Testis (tissue), 3 donors: ENCODE results near the gene MFSD6. TPM values are rescaled to one million over a fixed set of nuclear protein-coding genes. Genes with fewer than 3 reads are reported as not detected.

Experiments
- DNase-seq: peaks from one replicate; pipeline ENCODE4 v3.0.0-alpha.2; 2019
- H3K27ac ChIP-seq, 2 donors: fragments of 200-600 bp; sonication (generic); one replicate each; pipeline ENCODE4 v1.5.1; 2019
- H3K27me3 ChIP-seq: fragments of 200-600 bp; sonication (generic); one replicate; pipeline ENCODE4 v1.5.1; 2019
- H3K36me3 ChIP-seq: fragments of 200-600 bp; sonication (generic); one replicate; pipeline ENCODE4 v1.5.1; 2017; ENCODE audit warnings: low read depth; ENCODE audit errors: missing control alignments
- H3K4me1 ChIP-seq: fragments of 200-600 bp; sonication (generic); one replicate; pipeline ENCODE4 v1.5.1; 2019
- H3K4me3 ChIP-seq, 2 donors: fragments of 200-600 bp; sonication (generic); one replicate each; pipeline ENCODE4 v1.5.1; 2017 to 2019
- H3K9me3 ChIP-seq: fragments of 200-600 bp; sonication (generic); one replicate; pipeline ENCODE4 v1.5.1; 2017
- CTCF ChIP-seq, 3 experiments: fragments of 450-650 bp in 2 of 3; fragments of 200-600 bp in 1 of 3; sonication (generic) in 1 of 3; IDR thresholded peaks; one replicate each; pipeline ENCODE4 v1.5.1; 2016 to 2019; ENCODE audit warnings: antibody characterized with exemption in 3 of 3, mild to moderate bottlenecking in 2 of 3, moderate library complexity in 1 of 3
- POLR2A ChIP-seq: fragments of 450-650 bp; IDR thresholded peaks from one replicate; pipeline ENCODE4 v1.6.1; 2017; ENCODE audit warnings: antibody characterized with exemption, mild to moderate bottlenecking, moderate library complexity
- WGBS, 2 donors: methylation state at CpG; one replicate each; pipeline ENCODE4 v1.1.5; 2018; 5-methylcytosine and 5-hydroxymethylcytosine counted together
- intact Hi-C: fragments of 100-400 bp; cut with DNase I; formaldehyde crosslinking; loops from one replicate; pipeline ENCODE4 v1.15.1; 2023; ENCODE audit warnings: low total_unique reads
- polyA plus RNA-seq: library from polyadenylated mRNA; stranded (reverse); fragments of 350-450 nt; fragmentation: Illumina TruSeq; extraction: RNeasy Lipid Tissue Mini Kit (QIAGEN cat#74804); gene quantifications from one replicate; pipeline ENCODE4 v1.2.3, GENCODE V29; 2014; ENCODE audit warnings: low read depth, low replicate concordance; ENCODE audit not compliant: insufficient read depth
- total RNA-seq, 2 donors: library from RNA; depleted of rRNA; stranded (reverse); fragments of >200 nt; gene quantifications; one replicate each; pipeline ENCODE4 v1.2.3, GENCODE V29; 2016

The MFSD6 gene
- total and polyA plus RNA-seq, 3 donors from 2014 or later, result 15.0 to 47.3 (median 29.9) TPM

- H3K9me3 ChIP-seq, result no peaks in the 10 kb centered on the region
- intact Hi-C loops, result no loop called here
- H3K4me3 ChIP-seq, result no peak overlapping the region
- H3K27me3 ChIP-seq, result no peaks in the 10 kb centered on the region
- no peak overlapping the region for H3K27ac ChIP-seq
- no peak for DNase-seq
- peaks cover 4% of the 10 kb centered on the region for H3K4me1 ChIP-seq
- TF ChIP-seq CTCF (IDR thresholded peaks at IDR 0.05) (no peak), POLR2A (no peak)
- H3K36me3 ChIP-seq, result no peaks in the 10 kb centered on the region
Observed at GRCh38 chr2:190376083-190376482, 32.1 kb upstream of the MFSD6 start.

GRCh38 chr2:190376591-190377245 lies 31.4 kb upstream of the MFSD6 start:
- H3K4me1 ChIP-seq, result peaks cover 4% of the 10 kb centered on the region
- H3K36me3 ChIP-seq, result no peaks in the 10 kb centered on the region
- WGBS, 2 donors, result 84 to 86% methylated on average over 3 of the region's 3 CpGs
- intact Hi-C loops, result no loop called here
- TF ChIP-seq POLR2A (no peak), CTCF (IDR thresholded peaks at IDR 0.05) (no peak)
- H3K9me3 ChIP-seq, result no peaks in the 10 kb centered on the region
- no peak overlapping the region for H3K27ac ChIP-seq
- H3K27me3 ChIP-seq, result no peaks in the 10 kb centered on the region
- no peak overlapping the region for H3K4me3 ChIP-seq
- no peak for DNase-seq

GRCh38 chr2:190378880-190379237 lies 29.3 kb upstream of the MFSD6 start:
- intact Hi-C loops, result no loop called here
- H3K27me3 ChIP-seq, result no peaks in the 10 kb centered on the region
- no peak for TF ChIP-seq CTCF (IDR thresholded peaks at IDR 0.05)
- no peak for TF ChIP-seq POLR2A
- whole genome bisulfite sequencing, 2 donors, result 80 to 84% methylated on average over 6 of the region's 6 CpGs
- H3K27ac ChIP-seq, result no peak overlapping the region
- no peaks in the 10 kb centered on the region for H3K9me3 ChIP-seq
- no peaks in the 10 kb centered on the region for H3K36me3 ChIP-seq
- no peak overlapping the region for H3K4me3 ChIP-seq
- no peaks in the 10 kb centered on the region for H3K4me1 ChIP-seq
- no peak for DNase-seq

GRCh38 chr2:190379249-190379964 lies 28.7 kb upstream of the MFSD6 start:
- no peak for DNase-seq
- no peaks in the 10 kb centered on the region for H3K4me1 ChIP-seq
- no peaks in the 10 kb centered on the region for H3K36me3 ChIP-seq
- H3K9me3 ChIP-seq, result no peaks in the 10 kb centered on the region
- H3K27me3 ChIP-seq, result no peaks in the 10 kb centered on the region
- intact Hi-C loops, result no loop called here
- H3K4me3 ChIP-seq, result no peak overlapping the region
- H3K27ac ChIP-seq, result no peak overlapping the region
- TF ChIP-seq POLR2A, result no peak
- TF ChIP-seq CTCF (IDR thresholded peaks at IDR 0.05), result no peak
- WGBS, 2 donors, result 76 to 89% methylated on average over 10 of the region's 10 CpGs

GRCh38 chr2:190380962-190381412 lies 27.2 kb upstream of the MFSD6 start:
- no peaks in the 10 kb centered on the region for H3K27me3 ChIP-seq
- no peaks in the 10 kb centered on the region for H3K4me1 ChIP-seq
- H3K27ac ChIP-seq, result no peak overlapping the region
- no peak for DNase-seq
- WGBS, 2 donors, result 83% methylated on average over 5 of the region's 5 CpGs
- H3K4me3 ChIP-seq, result no peak overlapping the region
- no peaks in the 10 kb centered on the region for H3K9me3 ChIP-seq
- H3K36me3 ChIP-seq, result no peaks in the 10 kb centered on the region
- intact Hi-C loops, result no loop called here
- TF ChIP-seq CTCF (IDR thresholded peaks at IDR 0.05) (no peak), POLR2A (no peak)
